ENCODE measurements around the gene SYCP2. TPM values are rescaled to one million over a fixed set of nuclear protein-coding genes. Genes with fewer than 3 reads are reported as not detected.

SYCP2 gene
- total RNA-seq, 1 donor from 2014 or later, result 0.88 TPM

GRCh38 chr20:59976156-59976782 lies 42.8 kb upstream of the SYCP2 start:
- Mint-ChIP-seq H3K4me3 (no peak overlapping the region), H3K27ac (peak overlapping the region; percentile 5), H3K9me3 (no peaks in the 10 kb centered on the region), H3K4me1 (peaks cover 7% of the 10 kb centered on the region), H3K36me3 (no peaks in the 10 kb centered on the region), H3K27me3 (ENCODE audit: insufficient read depth, low read depth) (no peaks in the 10 kb centered on the region)
- Histone ChIP-seq H3K4me1 (no peaks in the 10 kb centered on the region), H2AFZ (replicated peaks) (no peak overlapping the region), H3K9ac (no peak overlapping the region), H3K79me2 (ENCODE audit: low read depth) (no peaks in the 10 kb centered on the region), H3F3A (ENCODE audit: low read depth) (no peaks in the 10 kb centered on the region), H4K20me1 (ENCODE audit: low read depth) (no peaks in the 10 kb centered on the region), H3K27ac (no peak overlapping the region), H3K4me2 (no peak overlapping the region), H3K27me3 (no peaks in the 10 kb centered on the region), H3K36me3 (no peaks in the 10 kb centered on the region), H3K4me3 (no peak overlapping the region), H3K9me3 (ENCODE audit: low read depth) (no peaks in the 10 kb centered on the region)
- no peak for DNase-seq (ENCODE audit: low spot score)
- TF ChIP-seq EZH2 (IDR thresholded peaks at IDR 0.05), result no peak
- no peak for TF ChIP-seq EZH2phosphoT487 (IDR thresholded peaks at IDR 0.05)
- no peak for TF ChIP-seq CTCF (IDR thresholded peaks at IDR 0.05)

GRCh38 chr20:59972037-59972801 lies 38.8 kb upstream of the SYCP2 start:
- TF ChIP-seq CTCF (IDR thresholded peaks at IDR 0.05) (no peak), EZH2phosphoT487 (IDR thresholded peaks at IDR 0.05) (no peak), EZH2 (IDR thresholded peaks at IDR 0.05) (no peak)
- no peaks in the 10 kb centered on the region for H3K36me3 ChIP-seq
- no peak overlapping the region for H2AFZ ChIP-seq (replicated peaks)
- H3K4me3 ChIP-seq, result no peak overlapping the region
- DNase-seq (ENCODE audit: low spot score), result no peak
- Mint-ChIP-seq H3K9me3 (no peaks in the 10 kb centered on the region), H3K27ac (no peak overlapping the region), H3K4me3 (no peak overlapping the region), H3K27me3 (ENCODE audit: insufficient read depth, low read depth) (no peaks in the 10 kb centered on the region), H3K4me1 (peaks cover 7% of the 10 kb centered on the region), H3K36me3 (no peaks in the 10 kb centered on the region)
- H3K79me2 ChIP-seq (ENCODE audit: low read depth), result no peaks in the 10 kb centered on the region
- H3K9me3 ChIP-seq (ENCODE audit: low read depth), result no peaks in the 10 kb centered on the region
- no peak overlapping the region for H3K27ac ChIP-seq
- no peak overlapping the region for H3K4me2 ChIP-seq
- no peaks in the 10 kb centered on the region for H3K27me3 ChIP-seq
- H3K9ac ChIP-seq, result no peak overlapping the region
- H3K4me1 ChIP-seq, result no peaks in the 10 kb centered on the region
- H3F3A ChIP-seq (ENCODE audit: low read depth), result no peaks in the 10 kb centered on the region
- no peaks in the 10 kb centered on the region for H4K20me1 ChIP-seq (ENCODE audit: low read depth)

GRCh38 chr20:59971428-59971827 lies 38.0 kb upstream of the SYCP2 start:
- Histone ChIP-seq H3K9ac (no peak overlapping the region), H3K4me3 (no peak overlapping the region), H3K4me2 (no peak overlapping the region), H4K20me1 (ENCODE audit: low read depth) (no peaks in the 10 kb centered on the region), H3K4me1 (no peaks in the 10 kb centered on the region), H3K27ac (no peak overlapping the region), H3F3A (ENCODE audit: low read depth) (no peaks in the 10 kb centered on the region), H2AFZ (replicated peaks) (no peak overlapping the region), H3K9me3 (ENCODE audit: low read depth) (no peaks in the 10 kb centered on the region), H3K27me3 (no peaks in the 10 kb centered on the region), H3K36me3 (no peaks in the 10 kb centered on the region), H3K79me2 (ENCODE audit: low read depth) (no peaks in the 10 kb centered on the region)
- Mint-ChIP-seq H3K9me3 (no peaks in the 10 kb centered on the region), H3K4me3 (no peak overlapping the region), H3K36me3 (no peaks in the 10 kb centered on the region), H3K27ac (no peak overlapping the region), H3K27me3 (ENCODE audit: insufficient read depth, low read depth) (no peaks in the 10 kb centered on the region), H3K4me1 (peaks cover 1% of the 10 kb centered on the region)
- no peak for DNase-seq (ENCODE audit: low spot score)
- TF ChIP-seq EZH2phosphoT487 (IDR thresholded peaks at IDR 0.05) (no peak), EZH2 (IDR thresholded peaks at IDR 0.05) (no peak), CTCF (IDR thresholded peaks at IDR 0.05) (no peak)

Measured in neural progenitor cell (in vitro differentiated cells).